ENCODE results near the gene TACR2.

The TACR2 gene

DNA sequence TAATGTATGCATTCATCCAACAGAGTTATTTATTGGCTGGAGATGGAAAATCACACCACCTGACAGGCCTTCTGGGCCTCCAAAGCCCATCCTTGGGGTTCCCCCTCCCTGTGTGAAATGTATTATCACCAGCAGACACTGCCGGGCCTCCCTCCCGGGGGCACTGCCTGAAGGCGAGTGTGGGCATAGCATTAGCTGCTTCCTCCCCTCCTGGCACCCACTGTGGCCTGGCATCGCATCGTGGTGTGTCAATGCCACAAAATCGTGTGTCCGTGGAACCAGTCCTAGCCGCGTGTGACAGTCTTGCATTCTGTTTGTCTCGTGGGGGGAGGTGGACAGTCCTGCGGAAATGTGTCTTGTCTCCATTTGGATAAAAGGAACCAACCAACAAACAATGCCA lies 15.3 kb downstream of the TACR2 start:
- TF ChIP-seq ZFX (IDR thresholded peaks at IDR 0.05), result no peak
- TF ChIP-seq, protein P1, sequence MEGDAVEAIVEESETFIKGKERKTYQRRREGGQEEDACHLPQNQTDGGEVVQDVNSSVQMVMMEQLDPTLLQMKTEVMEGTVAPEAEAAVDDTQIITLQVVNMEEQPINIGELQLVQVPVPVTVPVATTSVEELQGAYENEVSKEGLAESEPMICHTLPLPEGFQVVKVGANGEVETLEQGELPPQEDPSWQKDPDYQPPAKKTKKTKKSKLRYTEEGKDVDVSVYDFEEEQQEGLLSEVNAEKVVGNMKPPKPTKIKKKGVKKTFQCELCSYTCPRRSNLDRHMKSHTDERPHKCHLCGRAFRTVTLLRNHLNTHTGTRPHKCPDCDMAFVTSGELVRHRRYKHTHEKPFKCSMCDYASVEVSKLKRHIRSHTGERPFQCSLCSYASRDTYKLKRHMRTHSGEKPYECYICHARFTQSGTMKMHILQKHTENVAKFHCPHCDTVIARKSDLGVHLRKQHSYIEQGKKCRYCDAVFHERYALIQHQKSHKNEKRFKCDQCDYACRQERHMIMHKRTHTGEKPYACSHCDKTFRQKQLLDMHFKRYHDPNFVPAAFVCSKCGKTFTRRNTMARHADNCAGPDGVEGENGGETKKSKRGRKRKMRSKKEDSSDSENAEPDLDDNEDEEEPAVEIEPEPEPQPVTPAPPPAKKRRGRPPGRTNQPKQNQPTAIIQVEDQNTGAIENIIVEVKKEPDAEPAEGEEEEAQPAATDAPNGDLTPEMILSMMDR (conservative IDR thresholded peaks at IDR 0.05), result no peak
- H3K27ac ChIP-seq, result no peak overlapping the region

DNA sequence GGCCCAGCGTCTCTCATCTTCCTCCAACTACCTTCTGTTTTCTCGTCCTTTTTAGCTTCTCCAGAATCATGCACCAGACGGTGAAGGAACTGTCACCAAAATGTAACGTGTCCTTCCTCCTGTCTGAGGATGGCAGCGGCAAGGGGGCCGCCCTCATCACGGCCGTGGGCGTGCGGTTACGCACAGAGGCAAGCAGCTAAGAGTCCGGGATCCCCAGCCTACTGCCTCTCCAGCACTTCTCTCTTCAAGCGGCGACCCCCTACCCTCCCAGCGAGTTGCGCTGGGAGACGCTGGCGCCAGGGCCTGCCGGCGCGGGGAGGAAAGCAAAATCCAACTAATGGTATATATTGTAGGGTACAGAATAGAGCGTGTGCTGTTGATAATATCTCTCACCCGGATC lies 15.8 kb downstream of the TACR2 start:
- no peak overlapping the region for H3K27ac ChIP-seq
- TF ChIP-seq, protein P1 (conservative IDR thresholded peaks at IDR 0.05), result no peak
- no peak for TF ChIP-seq ZFX (IDR thresholded peaks at IDR 0.05)

DNA sequence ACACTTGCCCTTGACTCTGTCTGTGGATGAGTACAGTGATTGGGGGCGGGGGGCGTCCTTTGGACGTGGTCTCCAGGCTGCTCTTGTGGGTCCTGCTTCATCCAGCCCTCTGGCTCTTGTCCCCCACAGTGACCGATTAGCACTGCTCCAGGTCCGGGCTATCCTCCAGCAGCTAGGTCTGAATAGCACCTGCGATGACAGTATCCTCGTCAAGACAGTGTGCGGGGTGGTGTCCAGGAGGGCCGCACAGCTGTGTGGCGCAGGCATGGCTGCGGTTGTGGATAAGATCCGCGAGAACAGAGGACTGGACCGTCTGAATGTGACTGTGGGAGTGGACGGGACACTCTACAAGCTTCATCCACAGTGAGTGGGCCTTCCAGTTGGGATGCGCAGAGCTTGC lies 18.3 kb downstream of the TACR2 start:
- TF ChIP-seq, protein P1 (conservative IDR thresholded peaks at IDR 0.05), result no peak
- no peak for TF ChIP-seq ZFX (IDR thresholded peaks at IDR 0.05)
- H3K27ac ChIP-seq, result no peak overlapping the region

GRCh38 chr10:69397972-69398371 lies 18.7 kb downstream of the TACR2 start:
- no peak for TF ChIP-seq ZFX (IDR thresholded peaks at IDR 0.05)
- TF ChIP-seq, protein P1 (conservative IDR thresholded peaks at IDR 0.05), result no peak
- H3K27ac ChIP-seq, result no peak overlapping the region

- H3K27ac ChIP-seq, result no peak overlapping the region
- TF ChIP-seq, protein P1 (conservative IDR thresholded peaks at IDR 0.05), result no peak
- no peak for TF ChIP-seq ZFX (IDR thresholded peaks at IDR 0.05)
Observed at GRCh38 chr10:69394020-69394419, 22.7 kb downstream of the TACR2 start.

DNA sequence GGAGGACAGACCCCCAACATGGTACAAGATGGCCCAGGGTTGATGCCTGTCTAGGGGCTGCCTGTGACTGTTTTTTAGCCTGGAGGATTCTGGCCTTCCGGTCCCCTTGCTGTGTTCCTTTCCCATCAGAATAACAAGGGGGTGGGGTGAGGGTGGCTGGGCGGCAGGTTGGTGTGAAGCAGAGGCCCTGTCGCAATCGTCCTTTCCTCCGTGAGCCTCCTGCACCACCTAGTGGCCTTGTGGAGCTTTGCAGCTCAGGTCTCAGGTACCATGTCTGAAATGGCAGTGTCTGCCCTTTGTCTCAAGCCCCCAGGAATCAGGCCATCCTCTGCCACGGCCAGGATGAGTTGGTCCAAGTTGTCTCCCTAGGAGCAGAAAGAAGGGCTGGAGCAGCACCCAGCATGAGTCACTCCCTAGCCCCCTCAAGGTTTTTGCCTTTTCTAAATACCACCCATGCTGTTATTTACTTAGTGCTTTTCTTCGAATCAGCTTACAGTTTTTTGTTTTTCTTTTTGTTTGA lies 24.2 kb downstream of the TACR2 start:
- TF ChIP-seq, protein P1 (conservative IDR thresholded peaks at IDR 0.05), result peak; percentile 96
- no peak for TF ChIP-seq ZFX (IDR thresholded peaks at IDR 0.05)
- H3K27ac ChIP-seq, result no peak overlapping the region

- no peak overlapping the region for H3K27ac ChIP-seq
- no peak for TF ChIP-seq ZFX (IDR thresholded peaks at IDR 0.05)
- TF ChIP-seq, protein P1 (conservative IDR thresholded peaks at IDR 0.05), result no peak
Observed at GRCh38 chr10:69391158-69391557, 25.6 kb downstream of the TACR2 start.

Measured in C4-2B (cell line).